ENCODE data around the gene GNAS-AS1. TPM values are rescaled to one million over a fixed set of nuclear protein-coding genes. Genes with fewer than 3 reads are reported as not detected.

The GNAS-AS1 gene
- total RNA-seq, 1 experiment from 2014 or later: 0.11 TPM

- Histone ChIP-seq H3K4me2 (ENCODE audit: low read length) (no peak overlapping the region), H3K9me2 (replicated peaks; ENCODE audit: low read length) (no peaks in the 10 kb centered on the region), H3K4me3 (ENCODE audit: low read length) (no peak overlapping the region), H3F3A (ENCODE audit: low read length, unreplicated experiment) (no peaks in the 10 kb centered on the region), H3K79me2 (ENCODE audit: low read length) (no peaks in the 10 kb centered on the region), H3K4me1 (ENCODE audit: insufficient read depth, low read length) (peaks cover 9% of the 10 kb centered on the region; the same call in 1 of the 2 replicates), H3K27me3 (ENCODE audit: low read length) (no peaks in the 10 kb centered on the region), H4K20me1 (ENCODE audit: low read length) (no peaks in the 10 kb centered on the region), H3K36me3 (ENCODE audit: low read depth, low read length) (no peaks in the 10 kb centered on the region), H3K9ac (ENCODE audit: low read length) (no peak overlapping the region), H3K27ac (ENCODE audit: low read length) (no peak overlapping the region), H3K9me3 (ENCODE audit: low read length) (no peaks in the 10 kb centered on the region), H2AFZ (ENCODE audit: low read length) (no peak overlapping the region)
- no peak for TF ChIP-seq EZH2phosphoT487 (IDR thresholded peaks at IDR 0.05; ENCODE audit: borderline replicate concordance, low read length)
- TF ChIP-seq EZH2 (IDR thresholded peaks at IDR 0.05; ENCODE audit: low read length, unreplicated experiment): no peak
- intact Hi-C loops (cut with micrococcal nuclease): loop anchor here (1.0 to 2.0 kb wide), 4 partner anchors 21 to 627 kb away; no protein-coding TSS in a partner anchor
- POLR2A ChIA-PET (ENCODE audit: unreplicated experiment): interaction anchor here (0.7 kb wide), 1 partner anchor 68 kb away, joined by 4 read pairs; no protein-coding TSS in a partner anchor
- CTCF ChIA-PET: interaction anchor here (0.8 to 1.0 kb wide), 3 partner anchors 17 to 586 kb away, joined by 3 to 5 read pairs (median 4); partner anchors contain the start of gene ATP5F1E
- ATAC-seq: no peak
- no peak for DNase-seq
- no TSS peak for BruUV-seq (replicated peaks)
Measured at GRCh38 chr20:58869662-58870227, 19.0 kb upstream of the GNAS-AS1 start.

DNA sequence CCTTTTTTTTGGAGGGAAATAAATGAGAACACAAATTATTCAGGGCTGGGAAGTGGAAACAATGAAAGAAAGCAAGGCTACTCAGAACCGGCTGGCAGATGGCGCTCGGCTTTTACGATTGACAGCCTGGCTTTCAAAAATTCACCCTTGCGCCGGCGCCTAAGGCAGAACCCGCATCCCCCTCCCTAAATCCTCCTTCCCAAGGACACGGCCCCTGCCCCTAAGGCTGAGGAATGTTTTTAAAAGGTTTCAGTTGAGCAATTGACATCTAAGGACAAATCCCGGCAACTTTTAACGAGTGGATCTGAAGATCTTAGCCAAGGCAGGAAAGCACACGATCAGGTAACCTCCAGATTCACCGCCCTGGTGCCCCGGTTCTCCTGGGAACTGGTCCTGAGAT lies 18.1 kb upstream of the GNAS-AS1 start:
- peak overlapping the region; percentile 30; the same call in 1 of the 2 replicates for H2AFZ ChIP-seq (ENCODE audit: low read length)

DNA sequence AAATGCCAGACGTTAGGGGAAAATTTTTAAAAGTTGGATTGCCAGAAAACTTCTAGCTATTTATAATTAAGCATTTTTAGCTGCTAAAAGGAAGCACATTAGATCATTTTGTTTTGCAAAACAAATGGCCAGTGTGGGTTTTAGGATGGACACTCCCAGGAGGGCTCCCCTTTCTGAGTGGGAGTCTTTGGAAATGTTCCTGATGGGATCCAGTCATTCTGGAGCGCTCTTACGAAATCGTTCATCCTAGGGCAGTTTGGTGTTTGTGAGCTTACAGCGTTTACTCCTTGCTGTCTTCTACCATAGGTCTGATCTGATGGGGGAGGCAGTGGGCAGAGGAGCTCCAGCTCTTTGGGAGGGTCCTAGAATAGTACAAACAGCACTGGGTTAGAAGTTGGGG lies 16.5 kb upstream of the GNAS-AS1 start:
- intact Hi-C loops (cut with micrococcal nuclease): no loop called here
- no peak overlapping the region for H3K4me2 ChIP-seq (ENCODE audit: low read length)
- H3K27me3 ChIP-seq (ENCODE audit: low read length): no peaks in the 10 kb centered on the region
- no peak overlapping the region for H3K27ac ChIP-seq (ENCODE audit: low read length)
- ChIA-PET POLR2A (ENCODE audit: unreplicated experiment) (no interaction called here), CTCF (no interaction called here)
- no peak overlapping the region for H3K4me3 ChIP-seq (ENCODE audit: low read length)
- peaks cover 9% of the 10 kb centered on the region; the same call in 1 of the 2 replicates for H3K4me1 ChIP-seq (ENCODE audit: insufficient read depth, low read length)
- ATAC-seq (no peak), DNase-seq (no peak)
- H3K9ac ChIP-seq (ENCODE audit: low read length): no peak overlapping the region
- H3F3A ChIP-seq (ENCODE audit: low read length, unreplicated experiment): no peaks in the 10 kb centered on the region
- H3K79me2 ChIP-seq (ENCODE audit: low read length): no peaks in the 10 kb centered on the region
- no peaks in the 10 kb centered on the region for H3K9me2 ChIP-seq (replicated peaks; ENCODE audit: low read length)
- H4K20me1 ChIP-seq (ENCODE audit: low read length): no peaks in the 10 kb centered on the region
- no peaks in the 10 kb centered on the region for H3K36me3 ChIP-seq (ENCODE audit: low read depth, low read length)
- TF ChIP-seq, protein P1, sequence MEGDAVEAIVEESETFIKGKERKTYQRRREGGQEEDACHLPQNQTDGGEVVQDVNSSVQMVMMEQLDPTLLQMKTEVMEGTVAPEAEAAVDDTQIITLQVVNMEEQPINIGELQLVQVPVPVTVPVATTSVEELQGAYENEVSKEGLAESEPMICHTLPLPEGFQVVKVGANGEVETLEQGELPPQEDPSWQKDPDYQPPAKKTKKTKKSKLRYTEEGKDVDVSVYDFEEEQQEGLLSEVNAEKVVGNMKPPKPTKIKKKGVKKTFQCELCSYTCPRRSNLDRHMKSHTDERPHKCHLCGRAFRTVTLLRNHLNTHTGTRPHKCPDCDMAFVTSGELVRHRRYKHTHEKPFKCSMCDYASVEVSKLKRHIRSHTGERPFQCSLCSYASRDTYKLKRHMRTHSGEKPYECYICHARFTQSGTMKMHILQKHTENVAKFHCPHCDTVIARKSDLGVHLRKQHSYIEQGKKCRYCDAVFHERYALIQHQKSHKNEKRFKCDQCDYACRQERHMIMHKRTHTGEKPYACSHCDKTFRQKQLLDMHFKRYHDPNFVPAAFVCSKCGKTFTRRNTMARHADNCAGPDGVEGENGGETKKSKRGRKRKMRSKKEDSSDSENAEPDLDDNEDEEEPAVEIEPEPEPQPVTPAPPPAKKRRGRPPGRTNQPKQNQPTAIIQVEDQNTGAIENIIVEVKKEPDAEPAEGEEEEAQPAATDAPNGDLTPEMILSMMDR (conservative IDR thresholded peaks at IDR 0.05; ENCODE audit: low read depth, low read length): no peak
- TF ChIP-seq EZH2 (IDR thresholded peaks at IDR 0.05; ENCODE audit: low read length, unreplicated experiment) (no peak), EZH2phosphoT487 (IDR thresholded peaks at IDR 0.05; ENCODE audit: borderline replicate concordance, low read length) (no peak)
- no peak overlapping the region for H2AFZ ChIP-seq (ENCODE audit: low read length)
- H3K9me3 ChIP-seq (ENCODE audit: low read length): no peaks in the 10 kb centered on the region
- no TSS peak for BruUV-seq (replicated peaks)

More for the DNA sequence above, 18.1 kb upstream of the GNAS-AS1 start:
- Histone ChIP-seq H4K20me1 (ENCODE audit: low read length) (no peaks in the 10 kb centered on the region), H3K9ac (ENCODE audit: low read length) (no peak overlapping the region), H3K79me2 (ENCODE audit: low read length) (no peaks in the 10 kb centered on the region), H3K4me3 (ENCODE audit: low read length) (no peak overlapping the region), H3K4me2 (ENCODE audit: low read length) (no peak overlapping the region), H3K36me3 (ENCODE audit: low read depth, low read length) (no peaks in the 10 kb centered on the region), H3K27ac (ENCODE audit: low read length) (no peak overlapping the region), H3K4me1 (ENCODE audit: insufficient read depth, low read length) (peaks cover 9% of the 10 kb centered on the region; the same call in 1 of the 2 replicates), H3K9me2 (replicated peaks; ENCODE audit: low read length) (no peaks in the 10 kb centered on the region), H3K27me3 (ENCODE audit: low read length) (no peaks in the 10 kb centered on the region), H3F3A (ENCODE audit: low read length, unreplicated experiment) (no peaks in the 10 kb centered on the region), H3K9me3 (ENCODE audit: low read length) (no peaks in the 10 kb centered on the region)
- no TSS peak for BruUV-seq (replicated peaks)
- intact Hi-C loops (cut with micrococcal nuclease): no loop called here
- ChIA-PET POLR2A (ENCODE audit: unreplicated experiment) (no interaction called here), CTCF (no interaction called here)
- DNase-seq (no peak), ATAC-seq (no peak)
- TF ChIP-seq EZH2phosphoT487 (IDR thresholded peaks at IDR 0.05; ENCODE audit: borderline replicate concordance, low read length): no peak
- TF ChIP-seq EZH2 (IDR thresholded peaks at IDR 0.05; ENCODE audit: low read length, unreplicated experiment): no peak
- TF ChIP-seq, protein P1 (conservative IDR thresholded peaks at IDR 0.05; ENCODE audit: low read depth, low read length): peak; percentile 39
